Keratinocyte (primary cell): ENCODE measurements around the gene CLSTN1.

Experiments
- CTCF ChIP-seq, 3 experiments: IDR thresholded peaks in 1 of 3; conservative IDR thresholded peaks in 1 of 3; optimal IDR thresholded peaks in 1 of 3; 2 replicates in 2 of 3; 3 replicates in 1 of 3; pipeline versions ENCODE3 to v1.5.1; 2011; ENCODE audit warnings: low read length in 3 of 3, mild to moderate bottlenecking in 3 of 3, moderate library complexity in 2 of 3, control low read depth in 1 of 3, inconsistent platforms in 1 of 3; ENCODE audit not compliant: insufficient read depth in 2 of 3; ENCODE audit errors: extremely low read depth in 1 of 3
- EZH2 ChIP-seq: IDR thresholded peaks from one replicate; pipeline ENCODE4 v1.6.1; 2012; ENCODE audit warnings: inconsistent platforms, mild to moderate bottlenecking, low read length, moderate library complexity

DNA sequence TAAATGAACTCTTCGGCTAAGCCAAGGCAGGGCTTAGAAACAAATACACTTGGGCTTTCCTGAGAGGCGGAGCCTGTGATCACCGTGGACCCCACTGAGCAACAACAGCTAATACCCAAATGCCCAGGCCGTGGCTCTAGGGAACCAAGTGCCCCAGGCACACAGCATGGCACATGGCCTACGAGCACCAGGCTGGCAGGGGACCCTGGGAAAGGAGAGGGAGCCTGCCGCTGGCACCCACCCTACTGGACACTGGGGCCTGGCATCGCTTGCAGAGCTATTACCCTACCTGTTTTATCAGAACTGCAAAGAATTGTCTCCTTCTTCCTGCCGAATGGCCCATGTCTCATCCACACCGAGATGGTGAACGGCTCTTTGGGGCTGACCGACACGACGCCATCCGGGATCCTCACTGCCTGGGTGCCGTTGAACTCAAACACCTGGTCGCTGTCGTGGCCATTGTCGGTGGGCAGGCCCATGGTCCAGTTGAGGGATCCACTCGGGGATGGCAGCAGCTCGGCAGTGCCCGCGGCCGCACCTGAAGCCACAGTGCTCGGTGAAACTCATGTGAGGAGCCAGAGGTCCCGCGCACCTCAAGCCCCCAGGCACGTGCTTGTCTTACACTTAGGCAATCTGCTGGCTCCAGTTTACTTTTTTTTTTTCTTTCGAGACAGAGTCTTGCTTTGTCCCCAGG is 79.5 kb downstream of the CLSTN1 start:
- TF ChIP-seq CTCF (optimal IDR thresholded peaks at IDR 0.05 in 1 of 3, IDR thresholded peaks at IDR 0.05 in 1 of 3, conservative IDR thresholded peaks at IDR 0.05 in 1 of 3; ENCODE audit: extremely low read depth in 1 of 3, insufficient read depth in 2 of 3, low read length in 3 of 3): no peak
- TF ChIP-seq EZH2: no peak
